ENCODE results near the gene CRTAP.
A peak's percentile ranks its signal among the peaks of the same experiment; 100 is the strongest.
"Not testable (repeated sequence)": the region's sequence is repeated elsewhere in the genome, so short reads cannot be mapped to it uniquely, and the experiment has no call there.

The CRTAP gene

GRCh38 chr3:33113772-33114621 lies at the start of gene CRTAP:
TSS of gene CRTAP (plus strand) at chr3:33114014. CDS start at chr3:33114078, 64 bp downstream.
- peak; percentile 97 for DNase-seq

- peak; percentile 35 for DNase-seq
Observed at GRCh38 chr3:33064929-33065328, 48.9 kb upstream of the CRTAP start.

DNA sequence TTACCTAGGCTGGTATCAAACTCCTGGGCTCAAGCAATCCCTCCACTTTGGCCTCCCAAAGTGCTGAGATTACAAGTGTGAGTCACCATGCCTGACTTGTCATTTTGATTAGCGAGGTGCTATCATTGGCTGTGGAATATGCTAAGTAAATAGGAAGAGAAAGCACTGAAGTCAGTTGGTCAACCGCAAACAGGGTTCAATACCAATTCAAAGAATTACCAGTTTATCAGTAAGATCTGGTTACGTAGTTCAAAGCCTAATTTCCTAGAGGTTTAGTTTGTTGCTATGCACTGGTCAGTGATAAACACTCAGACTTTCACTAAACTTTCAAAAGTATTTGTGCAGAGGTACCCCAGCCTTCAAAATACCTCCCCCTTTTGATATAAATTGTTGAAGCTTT lies 46.3 kb upstream of the CRTAP start:
- DNase-seq = peak; percentile 68

- peak; percentile 8 for DNase-seq
Observed at GRCh38 chr3:33069862-33070261, 44.0 kb upstream of the CRTAP start.

DNA sequence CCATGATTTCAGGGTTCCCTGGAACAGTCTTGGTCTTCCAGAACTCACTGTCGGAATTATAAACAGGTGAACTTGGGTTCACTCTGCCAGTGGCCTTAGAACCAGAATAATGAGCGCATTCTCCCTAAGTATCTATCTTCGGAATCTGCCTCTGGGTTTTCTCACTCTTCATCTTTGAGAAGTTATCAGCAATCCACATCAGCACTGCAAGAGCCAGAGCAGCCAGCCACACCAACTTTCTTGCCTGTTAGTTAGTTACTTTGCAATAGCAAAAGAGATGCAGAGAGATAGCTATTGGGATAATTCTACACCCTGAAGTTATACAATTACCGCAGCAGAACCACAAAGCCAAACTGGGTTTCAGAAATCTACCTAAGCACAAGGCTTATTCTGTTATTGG lies 42.6 kb upstream of the CRTAP start:
- DNase-seq = no peak

GRCh38 chr3:33071946-33072345 lies 41.9 kb upstream of the CRTAP start:
- no peak for DNase-seq

DNA sequence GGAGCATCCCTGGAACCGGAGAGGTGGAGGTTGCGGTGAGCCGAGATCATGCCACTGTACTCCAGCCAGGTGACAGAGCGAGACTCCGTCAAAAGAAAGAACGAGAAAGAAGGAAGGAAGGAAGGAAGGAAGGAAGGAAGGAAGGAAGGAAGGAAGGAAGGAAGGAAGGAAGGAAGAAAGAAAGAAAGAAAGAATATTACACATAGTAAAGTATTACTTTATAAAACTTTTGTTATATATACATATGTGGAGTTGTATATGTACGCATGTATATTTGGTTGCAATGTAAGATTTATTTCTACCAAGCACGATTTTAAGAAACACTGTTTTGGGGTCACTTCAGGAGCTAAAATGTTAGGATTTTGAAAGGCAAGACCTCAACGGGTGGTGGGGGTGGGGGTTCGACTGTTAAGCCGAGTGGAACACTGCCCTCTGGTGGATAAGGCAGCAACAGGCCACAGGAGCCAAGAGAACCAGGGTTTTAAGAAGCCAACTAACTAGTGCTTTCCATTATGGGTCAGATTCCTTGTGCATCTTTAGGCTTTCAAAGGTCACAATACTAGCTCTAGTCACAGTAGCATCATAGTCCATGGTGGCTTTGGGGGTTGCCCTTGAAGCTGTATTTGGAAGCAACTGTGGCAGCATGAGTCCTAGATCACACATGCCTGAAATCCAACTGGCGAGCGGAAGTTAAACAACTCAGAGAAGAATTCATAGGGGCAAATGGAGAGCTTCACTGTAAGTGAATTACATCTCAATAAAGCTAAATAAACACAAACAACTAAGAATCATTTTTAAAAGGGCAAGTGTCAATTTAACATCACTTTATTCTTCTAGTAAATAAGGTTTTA lies 39.4 kb upstream of the CRTAP start:
- peak; percentile 85 for DNase-seq

DNA sequence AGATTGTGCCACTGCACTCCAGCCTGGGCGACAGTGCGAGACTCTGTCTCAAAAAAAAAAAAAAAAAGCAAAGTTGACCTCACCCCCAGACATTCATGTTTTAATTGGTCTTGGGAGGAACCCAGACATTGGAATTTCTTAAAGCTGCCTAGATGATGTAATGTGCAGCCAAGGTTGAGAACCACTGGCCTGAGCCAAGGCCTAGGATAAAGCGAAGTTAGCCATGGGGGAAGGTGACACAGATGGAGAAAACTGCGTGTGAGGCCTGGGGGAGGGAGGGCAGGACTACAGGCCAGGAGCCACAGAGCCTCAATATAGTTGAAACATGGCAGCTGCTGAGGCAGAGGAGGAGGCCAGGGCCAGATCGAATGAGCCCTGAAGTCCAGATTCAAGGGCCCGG lies 37.8 kb upstream of the CRTAP start:
- DNase-seq = no peak

GRCh38 chr3:33076952-33077351 lies 36.9 kb upstream of the CRTAP start:
- DNase-seq = no peak

- DNase-seq = no peak
Observed at GRCh38 chr3:33077976-33078375, 35.8 kb upstream of the CRTAP start.

- DNase-seq = not testable (repeated sequence)
Observed at GRCh38 chr3:33079813-33080212, 34.0 kb upstream of the CRTAP start.

DNA sequence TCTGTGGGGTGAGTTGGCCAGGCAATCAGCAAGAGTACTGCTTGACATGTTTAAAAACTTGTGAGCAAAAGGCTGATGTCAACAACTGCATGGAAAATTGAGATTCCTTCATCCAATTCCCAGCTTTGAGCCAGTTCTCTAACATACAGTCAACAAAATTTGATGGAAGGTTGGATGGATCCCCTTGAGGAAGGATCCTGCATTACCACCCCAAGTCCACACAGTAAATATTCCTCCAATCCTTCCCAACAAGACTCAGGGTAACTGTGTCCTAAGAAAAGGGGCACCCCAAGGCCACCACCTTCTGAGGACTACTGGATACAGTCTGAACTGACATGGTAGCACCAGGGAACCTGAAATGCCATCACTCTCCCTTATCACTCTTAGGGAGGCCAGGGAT lies 32.0 kb upstream of the CRTAP start:
- DNase-seq = no peak

DNA sequence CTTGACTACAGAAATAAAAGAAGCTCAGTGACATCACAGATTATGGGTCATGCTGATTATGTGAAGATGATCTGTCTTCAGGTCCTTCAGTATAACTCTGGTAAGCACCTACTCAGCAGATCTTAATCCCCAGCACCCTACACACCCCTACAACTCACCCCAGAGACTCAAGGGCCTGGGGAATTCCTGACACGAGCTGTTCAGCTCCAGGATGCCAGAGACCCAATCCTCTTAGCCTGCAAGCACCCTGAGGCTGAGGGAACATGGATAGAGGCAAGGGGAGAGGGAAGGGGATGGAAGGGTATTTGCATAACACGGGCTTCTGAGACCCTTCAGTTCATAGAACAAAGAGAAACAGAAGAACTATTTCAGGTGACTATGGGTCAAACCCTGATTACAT lies 29.9 kb upstream of the CRTAP start:
- no peak for DNase-seq

DNA sequence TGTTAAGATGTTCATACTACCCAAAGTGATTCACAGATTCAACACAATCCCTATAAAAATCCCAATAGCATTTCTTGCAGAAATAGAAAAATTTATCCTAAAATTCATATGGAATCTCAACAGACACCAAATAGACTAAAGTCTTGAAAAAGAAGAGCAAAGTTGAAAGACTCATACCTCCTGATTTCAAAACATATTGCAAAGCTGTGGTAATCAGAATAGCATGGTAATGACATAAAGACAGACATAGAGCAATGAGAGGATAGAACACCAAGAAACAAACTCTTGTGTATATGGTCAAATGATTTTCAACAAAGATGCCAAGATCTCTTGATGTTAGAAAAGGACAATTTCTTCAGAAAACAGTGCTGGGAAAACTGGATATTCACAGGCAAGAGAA lies 25.1 kb upstream of the CRTAP start:
- DNase-seq = peak; percentile 19

GRCh38 chr3:33089515-33089914 lies 24.3 kb upstream of the CRTAP start:
- peak; percentile 92 for DNase-seq

DNA sequence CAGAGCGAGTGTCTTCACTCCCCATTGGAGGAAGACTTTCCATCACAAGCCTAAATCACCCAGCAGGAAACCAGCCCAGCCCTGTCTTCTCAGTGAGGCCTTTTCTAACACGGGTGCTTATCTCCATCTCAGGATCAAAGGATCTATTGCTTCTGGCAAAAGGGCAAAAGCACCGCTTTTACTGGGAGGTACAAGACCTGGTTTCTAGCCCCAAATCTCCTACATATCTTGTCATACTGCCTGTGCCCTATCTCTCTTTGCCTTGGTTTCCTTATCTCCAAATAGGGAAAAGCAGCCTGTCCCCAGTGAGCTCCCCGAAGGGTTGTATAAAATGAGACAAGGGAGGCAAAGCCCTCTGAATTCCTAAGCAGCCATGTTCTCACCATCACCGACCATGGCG lies 22.1 kb upstream of the CRTAP start:
- peak; percentile 46 for DNase-seq

DNA sequence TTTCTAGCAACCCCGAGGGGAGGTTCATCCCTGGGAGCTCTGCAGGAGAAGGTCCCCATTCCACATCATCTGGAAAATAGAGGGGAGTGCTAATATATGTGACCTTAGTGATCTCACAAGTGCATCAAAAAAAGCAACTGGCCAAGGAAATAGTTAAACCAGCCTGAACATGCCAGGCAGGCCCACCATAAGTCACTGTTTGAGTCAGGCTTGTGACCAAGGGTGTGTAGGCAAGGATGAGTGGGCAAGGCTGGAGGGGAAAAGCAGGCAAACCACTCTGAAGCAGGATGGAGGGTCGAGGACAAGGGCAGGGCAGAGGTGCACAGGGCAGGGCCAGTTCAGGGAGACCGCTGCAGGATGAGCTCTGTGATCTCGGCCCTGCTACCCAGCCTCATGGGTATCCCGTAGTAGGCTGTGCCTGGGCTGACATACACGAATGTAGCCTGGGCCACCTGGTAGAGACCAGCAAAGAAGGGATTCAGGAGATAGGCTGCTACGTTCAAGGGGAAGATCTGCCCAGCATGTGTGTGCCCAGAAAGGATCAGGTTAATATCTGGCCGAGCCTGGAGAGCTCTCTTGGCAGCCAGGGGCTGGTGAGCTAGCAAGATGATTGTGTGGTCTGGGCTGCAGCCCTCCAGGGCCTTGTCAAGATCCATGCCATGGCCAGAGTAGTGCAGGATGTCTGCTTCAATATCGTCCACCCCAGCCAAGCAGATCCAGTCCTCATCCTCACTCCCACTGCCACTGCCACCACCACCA lies 21.1 kb upstream of the CRTAP start:
- DNase-seq = no peak

- no peak for DNase-seq
Observed at GRCh38 chr3:33093847-33094246, 20.0 kb upstream of the CRTAP start.

DNA sequence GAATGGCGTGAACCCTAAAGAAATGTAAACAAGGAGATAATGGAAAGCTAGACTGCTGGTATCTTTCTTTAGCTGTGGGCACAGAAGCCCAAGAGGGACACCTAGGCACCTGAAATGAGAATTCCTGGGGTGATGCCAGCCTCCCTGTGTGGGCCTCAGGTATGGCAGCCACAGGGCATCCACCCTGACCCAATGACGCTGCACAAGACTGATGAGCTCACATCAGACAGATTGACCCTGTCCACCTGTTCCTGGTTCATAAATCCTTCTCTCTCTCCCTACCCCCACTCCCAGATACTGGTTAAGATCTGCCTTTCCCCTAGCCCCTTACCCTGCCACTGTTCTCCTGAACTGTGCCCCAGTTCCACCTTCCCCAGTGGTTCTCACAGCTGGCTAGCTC lies 18.4 kb upstream of the CRTAP start:
- DNase-seq = no peak

DNA sequence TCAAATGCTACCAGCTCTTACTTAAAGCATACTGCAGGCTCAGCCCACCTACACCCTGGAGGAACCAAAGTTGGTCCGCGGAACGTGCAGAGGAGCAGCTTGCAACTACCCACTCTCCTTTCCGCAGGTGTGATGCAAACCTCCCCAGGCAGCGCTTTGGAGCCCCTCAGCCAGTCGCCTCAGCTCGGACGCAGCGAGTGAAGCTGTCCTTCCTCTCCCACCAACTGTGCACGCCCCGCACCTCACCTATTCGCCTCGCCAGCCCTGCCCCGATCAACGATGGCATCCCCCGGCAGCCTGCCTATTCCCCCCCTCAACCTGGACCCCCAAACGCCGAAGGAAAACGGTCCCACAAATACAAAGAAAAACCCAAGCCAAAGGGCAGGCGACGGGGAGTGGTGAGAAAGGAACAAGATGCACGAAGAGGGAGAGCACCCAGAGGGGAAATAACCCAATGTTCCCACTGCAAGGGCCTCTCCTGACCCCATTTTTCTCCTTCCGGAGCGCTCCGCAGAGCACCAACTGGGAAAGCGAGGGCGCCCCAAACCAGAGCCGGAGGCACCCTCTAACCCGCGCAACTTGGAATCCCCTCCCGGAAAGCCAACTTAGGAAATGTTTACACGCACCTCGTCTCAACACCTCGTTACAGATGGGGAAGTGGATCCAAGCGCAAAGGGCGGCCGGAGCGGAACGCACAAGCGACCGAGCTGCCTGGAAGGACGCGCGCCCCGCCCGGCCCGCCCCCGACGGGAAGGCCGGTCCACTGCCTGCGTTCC lies 17.5 kb upstream of the CRTAP start:
- peak; percentile 69 for DNase-seq

DNA sequence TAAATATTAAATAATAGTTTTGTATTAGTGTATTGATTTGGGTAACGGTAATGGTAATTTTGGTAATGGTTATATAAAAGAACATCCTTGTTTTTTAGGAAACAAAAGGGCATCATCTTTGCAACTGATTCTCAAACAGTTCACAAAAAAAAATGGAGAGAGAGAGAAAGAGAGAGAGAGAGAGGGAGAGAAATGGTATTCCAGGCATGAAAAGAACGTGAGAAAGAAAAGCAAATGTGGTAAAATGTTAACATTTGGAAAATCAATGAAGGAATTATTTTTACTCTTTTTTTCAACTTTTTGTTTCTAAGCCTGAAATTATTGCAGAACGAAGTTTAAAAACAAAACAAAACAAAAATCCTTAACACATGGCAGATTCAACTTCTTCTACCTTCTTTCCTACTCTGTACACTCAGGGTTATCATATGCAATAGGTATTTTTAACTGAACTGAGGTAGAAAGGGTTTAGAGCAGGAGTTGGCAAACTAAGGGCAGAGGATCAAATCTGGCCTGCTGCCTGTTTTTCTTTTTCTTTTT lies 14.6 kb upstream of the CRTAP start:
- no peak for DNase-seq

GRCh38 chr3:33099701-33100100 lies 14.1 kb upstream of the CRTAP start:
- DNase-seq = no peak

Measured in OCI-M1 (cell line).